GM23248 (cell line): ENCODE results near the gene C6orf15. TPM values are rescaled to one million over a fixed set of nuclear protein-coding genes. Genes with fewer than 3 reads are reported as not detected.
A peak's percentile ranks its signal among the peaks of the same experiment; 100 is the strongest.

ENCODE experiments used
- DNase-seq: peaks from one replicate; pipeline ENCODE4 v3.0.0-alpha.2; 2015
- H2AFZ ChIP-seq: fragments of 200-600 bp; sonication (generic); 2 replicates; pipeline ENCODE4 v1.6.1; 2016; ENCODE audit warnings: antibody characterized with exemption
- H3F3A ChIP-seq: fragments of 200-600 bp; sonication (generic); 2 replicates; pipeline ENCODE4 v1.6.1; 2016; ENCODE audit warnings: mild to moderate bottlenecking, antibody characterized with exemption, mixed run types; ENCODE audit not compliant: insufficient read depth
- H3K27ac ChIP-seq: fragments of 200-600 bp; sonication (generic); 2 replicates; pipeline ENCODE4 v1.5.1; 2016; ENCODE audit warnings: mild to moderate bottlenecking
- H3K27me3 ChIP-seq: fragments of 200-600 bp; sonication (generic); replicated peaks from 2 replicates; pipeline ENCODE4 v1.6.1; 2016; ENCODE audit warnings: mild to moderate bottlenecking; ENCODE audit not compliant: insufficient read depth
- H3K36me3 ChIP-seq: fragments of 200-600 bp; sonication (generic); 2 replicates; pipeline ENCODE4 v1.6.1; 2016; ENCODE audit warnings: low read depth, mild to moderate bottlenecking
- H3K4me1 ChIP-seq: fragments of 200-600 bp; sonication (generic); 2 replicates; pipeline ENCODE4 v1.6.1; 2016; ENCODE audit warnings: mild to moderate bottlenecking; ENCODE audit not compliant: insufficient read depth
- H3K4me2 ChIP-seq: fragments of 200-600 bp; sonication (generic); one replicate; pipeline ENCODE4 v1.6.1; 2016; ENCODE audit warnings: mild to moderate bottlenecking; ENCODE audit not compliant: unreplicated experiment
- H3K4me3 ChIP-seq: fragments of 200-600 bp; sonication (generic); 2 replicates; pipeline ENCODE4 v1.5.1; 2016; ENCODE audit warnings: mild to moderate bottlenecking
- H3K79me2 ChIP-seq: fragments of 200-600 bp; sonication (generic); 2 replicates; pipeline ENCODE4 v1.6.1; 2016; ENCODE audit warnings: mild to moderate bottlenecking; ENCODE audit not compliant: insufficient read depth
- H3K9ac ChIP-seq: fragments of 200-600 bp; sonication (generic); 2 replicates; pipeline ENCODE4 v1.6.1; 2016; ENCODE audit warnings: mild to moderate bottlenecking
- H3K9me2 ChIP-seq: fragments of 200-600 bp; sonication (generic); 2 replicates; pipeline ENCODE4 v1.6.1; 2016; ENCODE audit warnings: mixed run types, mild to moderate bottlenecking, moderate library complexity; ENCODE audit not compliant: insufficient read depth
- H3K9me3 ChIP-seq: fragments of 200-600 bp; sonication (generic); one replicate; pipeline ENCODE4 v1.6.1; 2017; ENCODE audit warnings: low read depth
- H4K20me1 ChIP-seq: fragments of 200-600 bp; sonication (generic); 2 replicates; pipeline ENCODE4 v1.6.0; 2016; ENCODE audit not compliant: insufficient read depth
- EZH2 ChIP-seq: fragments of 200-600 bp; sonication (generic); IDR thresholded peaks from 2 replicates; pipeline ENCODE4 v1.6.1; 2018; ENCODE audit warnings: antibody characterized with exemption, mild to moderate bottlenecking; ENCODE audit not compliant: insufficient read depth, poor library complexity, severe bottlenecking
- EZH2phosphoT487 ChIP-seq: fragments of 200-600 bp; sonication (generic); IDR thresholded peaks from 2 replicates; pipeline ENCODE4 v1.6.1; 2018; ENCODE audit warnings: antibody characterized with exemption, moderate library complexity, mild to moderate bottlenecking, low read depth; ENCODE audit not compliant: insufficient read depth
- WGBS, 2 experiments: methylation state at CpG; one replicate each; pipeline ENCODE4 v1.1.6; 2015 to 2017; ENCODE audit warnings: low lambda C conversion rate in 2 of 2, low coverage in 1 of 2; ENCODE audit errors: missing lambda C conversion rate in 2 of 2; 5-methylcytosine and 5-hydroxymethylcytosine counted together
- in situ Hi-C: fragments of 300-500 bp; cut with MboI; formaldehyde crosslinking; loops from 2 replicates; pipeline ENCODE4 v1.15.0; 2020
- polyA plus RNA-seq: library from polyadenylated mRNA; unstranded; fragments of >200 nt; fragmentation: Nextera tagmentation; extraction: Ambion mirVana; gene quantifications from 2 replicates; pipeline ENCODE4 v1.2.1, GENCODE V29; 2016
- total RNA-seq: library from RNA; depleted of rRNA; stranded (reverse); fragments of >200 nt; shearing (Covaris generic); gene quantifications from 2 replicates; pipeline ENCODE4 v1.2.3, GENCODE V29; 2014

Gene C6orf15
- total and polyA plus RNA-seq, 2 experiments from 2014 or later = not detected

DNA sequence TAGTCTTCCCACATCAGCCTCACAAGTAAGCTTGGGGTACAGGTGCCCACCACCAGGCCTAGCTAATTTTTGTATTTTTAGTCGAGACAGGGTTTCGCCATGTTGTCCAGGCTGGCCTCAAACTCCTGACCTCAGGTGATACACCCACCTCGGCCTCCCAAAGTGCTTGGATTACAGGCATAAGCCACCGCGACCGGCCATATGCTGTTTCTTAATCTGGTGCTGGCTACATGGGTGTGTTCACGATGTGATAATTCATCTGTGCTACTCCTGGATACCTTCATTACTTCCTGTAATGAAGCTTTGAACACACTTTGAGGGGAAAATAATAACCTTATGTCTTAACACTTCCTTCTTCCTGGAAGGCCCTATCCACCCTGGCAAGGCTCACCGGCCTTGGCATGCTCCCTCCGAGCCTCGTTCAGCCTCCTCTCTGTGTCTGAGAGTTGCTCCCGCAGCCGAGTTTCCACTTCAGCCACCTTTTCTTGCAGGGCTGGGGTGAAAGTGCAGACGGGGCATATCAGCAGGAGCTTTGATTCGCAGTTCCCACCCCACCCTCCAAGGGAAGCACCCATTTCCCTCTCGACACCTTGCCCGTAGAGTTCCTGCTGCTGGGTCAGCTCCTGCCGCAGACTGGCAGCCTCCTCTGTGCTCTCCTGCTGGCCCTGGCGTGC lies 32.1 kb upstream of the C6orf15 start:
- no peak overlapping the region for H3K9ac ChIP-seq
- H2AFZ ChIP-seq = no peak overlapping the region
- in situ Hi-C loops = no loop called here
- no peaks in the 10 kb centered on the region for H3K9me3 ChIP-seq
- 91 to 96% methylated on average over 18 of the region's 18 CpGs for WGBS, 2 experiments
- no peaks in the 10 kb centered on the region for H3K9me2 ChIP-seq
- H3K79me2 ChIP-seq = no peaks in the 10 kb centered on the region
- no peaks in the 10 kb centered on the region for H3F3A ChIP-seq
- no peaks in the 10 kb centered on the region for H3K36me3 ChIP-seq
- peaks cover 15% of the 10 kb centered on the region for H3K4me1 ChIP-seq
- no peak overlapping the region for H3K4me2 ChIP-seq
- TF ChIP-seq EZH2phosphoT487 (no peak), EZH2 (no peak)
- H3K27ac ChIP-seq = no peak overlapping the region
- no peak overlapping the region for H3K4me3 ChIP-seq
- no peaks in the 10 kb centered on the region for H4K20me1 ChIP-seq
- DNase-seq = no peak
- H3K27me3 ChIP-seq = no peaks in the 10 kb centered on the region

DNA sequence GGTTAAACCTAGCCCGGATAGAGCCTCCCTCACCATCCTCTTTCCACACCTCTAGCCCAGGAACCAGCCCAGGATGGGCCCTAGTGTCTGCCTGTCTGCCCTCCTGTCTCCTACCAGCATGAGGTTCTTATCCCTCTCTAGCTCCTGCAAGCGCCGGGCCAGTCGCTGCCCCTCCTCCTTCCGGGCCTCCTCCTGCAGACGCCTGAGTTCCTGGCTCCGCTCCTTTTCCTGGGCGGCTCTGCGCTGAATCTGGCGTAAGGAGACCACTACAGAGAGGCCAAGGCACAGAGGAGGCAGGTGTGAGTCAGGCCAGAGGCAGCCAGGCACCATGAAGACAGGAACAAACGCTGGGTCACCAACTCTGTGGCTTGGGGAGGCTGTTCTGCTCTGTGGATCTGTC lies 30.8 kb upstream of the C6orf15 start:
- peaks cover 15% of the 10 kb centered on the region for H3K4me1 ChIP-seq
- no peak overlapping the region for H2AFZ ChIP-seq
- H3K9ac ChIP-seq = no peak overlapping the region
- H3K4me2 ChIP-seq = peak overlapping the region; percentile 16
- peak overlapping the region; percentile 58 for H3K27ac ChIP-seq
- H4K20me1 ChIP-seq = no peaks in the 10 kb centered on the region
- H3K4me3 ChIP-seq = no peak overlapping the region
- peak; percentile 88 for DNase-seq
- 32 to 42% methylated on average over 11 of the region's 11 CpGs for WGBS, 2 experiments
- no peaks in the 10 kb centered on the region for H3F3A ChIP-seq
- in situ Hi-C loops = no loop called here
- H3K36me3 ChIP-seq = no peaks in the 10 kb centered on the region
- no peaks in the 10 kb centered on the region for H3K27me3 ChIP-seq
- no peaks in the 10 kb centered on the region for H3K9me2 ChIP-seq
- H3K79me2 ChIP-seq = no peaks in the 10 kb centered on the region
- TF ChIP-seq EZH2phosphoT487 (no peak), EZH2 (no peak)
- no peaks in the 10 kb centered on the region for H3K9me3 ChIP-seq

DNA sequence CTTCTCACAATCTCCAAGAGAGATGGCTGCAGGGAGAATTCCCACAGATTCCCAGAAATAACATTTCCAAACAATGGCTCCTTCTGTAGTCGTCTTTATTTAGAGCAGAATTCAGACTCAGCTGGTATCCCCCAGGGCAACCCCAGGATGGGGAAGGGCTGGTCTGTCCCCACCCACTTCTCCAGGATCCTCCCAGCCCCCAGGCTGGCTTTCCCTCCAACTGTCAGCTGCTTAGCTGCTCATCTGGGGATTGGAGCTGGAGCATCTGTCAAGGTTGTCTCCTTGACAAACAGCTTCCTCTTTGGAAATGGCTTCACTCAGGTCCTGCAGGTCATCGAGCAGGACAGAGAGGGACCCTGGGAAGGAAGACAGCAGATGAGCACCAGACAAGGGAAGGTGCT lies 30.0 kb upstream of the C6orf15 start:
- no peak overlapping the region for H3K4me2 ChIP-seq
- in situ Hi-C loops = no loop called here

DNA sequence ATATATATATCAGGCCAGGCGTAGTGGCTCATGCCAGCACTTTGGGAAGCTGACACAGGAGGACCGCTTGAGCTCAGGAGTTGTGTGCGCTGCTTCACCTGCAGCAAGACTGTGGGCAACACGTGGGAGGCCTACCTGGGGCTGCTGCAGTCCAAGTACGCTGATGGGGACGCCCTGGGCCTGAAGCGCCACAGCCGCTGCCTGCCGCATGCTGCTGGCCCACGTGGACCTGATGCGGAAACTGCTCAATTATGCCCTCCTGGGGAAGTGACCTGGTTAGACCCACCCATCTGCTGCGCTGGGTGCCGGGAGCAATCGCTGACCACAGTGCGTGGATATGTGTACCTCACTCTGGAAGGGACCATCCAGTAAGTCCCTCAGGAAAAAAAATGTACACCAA lies 28.3 kb upstream of the C6orf15 start:
- TF ChIP-seq EZH2phosphoT487 (no peak), EZH2 (no peak)
- H4K20me1 ChIP-seq = no peaks in the 10 kb centered on the region
- H3K4me1 ChIP-seq = peaks cover 15% of the 10 kb centered on the region
- no peaks in the 10 kb centered on the region for H3K9me2 ChIP-seq
- H3K4me2 ChIP-seq = no peak overlapping the region
- H3K79me2 ChIP-seq = no peaks in the 10 kb centered on the region
- H3K27me3 ChIP-seq = no peaks in the 10 kb centered on the region
- no peak overlapping the region for H3K27ac ChIP-seq
- no peaks in the 10 kb centered on the region for H3K36me3 ChIP-seq
- H3K9me3 ChIP-seq = no peaks in the 10 kb centered on the region
- H3F3A ChIP-seq = no peaks in the 10 kb centered on the region
- H3K9ac ChIP-seq = no peak overlapping the region
- no peak overlapping the region for H3K4me3 ChIP-seq
- no peak overlapping the region for H2AFZ ChIP-seq
- WGBS, 2 experiments = 87 to 89% methylated on average over 15 of the region's 15 CpGs
- DNase-seq = no peak
- in situ Hi-C loops = no loop called here

More for the DNA sequence above, 30.0 kb upstream of the C6orf15 start:
- 62 to 68% methylated on average over 2 of the region's 2 CpGs for WGBS, 2 experiments
- Histone ChIP-seq H4K20me1 (no peaks in the 10 kb centered on the region), H3K9me3 (no peaks in the 10 kb centered on the region), H3K9me2 (no peaks in the 10 kb centered on the region), H3K27me3 (no peaks in the 10 kb centered on the region), H3K9ac (no peak overlapping the region), H3K27ac (no peak overlapping the region), H3K79me2 (no peaks in the 10 kb centered on the region), H3F3A (no peaks in the 10 kb centered on the region), H3K4me1 (peaks cover 15% of the 10 kb centered on the region), H3K4me3 (no peak overlapping the region), H2AFZ (no peak overlapping the region), H3K36me3 (no peaks in the 10 kb centered on the region)
- TF ChIP-seq EZH2phosphoT487 = no peak
- no peak for TF ChIP-seq EZH2
- DNase-seq = no peak

DNA sequence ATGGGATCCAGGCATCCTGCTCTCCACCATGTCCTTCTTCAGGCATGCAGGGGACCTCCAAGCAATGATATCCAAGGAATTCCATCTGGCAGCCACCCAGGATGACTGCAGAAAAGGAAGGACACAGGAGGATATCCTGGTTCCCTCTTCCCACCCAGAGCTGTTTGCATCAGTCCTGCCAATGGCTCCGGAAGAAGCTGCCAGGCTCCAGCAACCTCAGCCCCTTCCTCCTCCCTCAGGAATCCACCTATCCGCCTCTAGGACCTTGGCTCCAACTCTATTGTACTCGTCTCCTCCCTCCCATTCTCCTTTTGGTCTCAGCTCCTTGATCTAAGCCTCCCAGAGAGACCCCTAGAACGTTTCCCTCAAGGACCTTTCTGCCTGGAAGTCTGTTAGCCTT lies 27.2 kb upstream of the C6orf15 start:
- H3K27ac ChIP-seq = no peak overlapping the region
- H4K20me1 ChIP-seq = no peaks in the 10 kb centered on the region
- no peak for TF ChIP-seq EZH2phosphoT487
- TF ChIP-seq EZH2 = no peak
- H3K79me2 ChIP-seq = no peaks in the 10 kb centered on the region
- WGBS, 2 experiments = 3 to 9% methylated on average over 4 of the region's 4 CpGs
- no peak overlapping the region for H3K4me3 ChIP-seq
- in situ Hi-C loops = loop anchor here (5.0 kb wide), 1 partner anchor 53 kb away; no protein-coding TSS in a partner anchor
- peak; percentile 33 for DNase-seq
- no peaks in the 10 kb centered on the region for H3K9me3 ChIP-seq
- peaks cover 15% of the 10 kb centered on the region for H3K4me1 ChIP-seq
- no peak overlapping the region for H3K9ac ChIP-seq
- no peaks in the 10 kb centered on the region for H3K9me2 ChIP-seq
- no peaks in the 10 kb centered on the region for H3K27me3 ChIP-seq
- H2AFZ ChIP-seq = no peak overlapping the region
- H3K4me2 ChIP-seq = no peak overlapping the region
- no peaks in the 10 kb centered on the region for H3K36me3 ChIP-seq
- H3F3A ChIP-seq = no peaks in the 10 kb centered on the region
